Fibroblast of mammary gland (primary cell): Measurements from ENCODE around the gene XPO4.

Source experiments
- DNase-seq: peaks from one replicate; pipeline ENCODE4 v3.0.0-alpha.2; 2010; ENCODE audit warnings: low read depth
- H3K4me3 ChIP-seq: 2 replicates; pipeline ENCODE4 v1.5.1; 2011; ENCODE audit warnings: low read depth, mild to moderate bottlenecking, low read length, moderate library complexity; ENCODE audit not compliant: control insufficient read depth
- TF ChIP-seq, protein P1 (sequence below): conservative IDR thresholded peaks from 2 replicates; pipeline ENCODE4 v1.5.1; 2011; ENCODE audit warnings: low read depth, low read length, inconsistent platforms; ENCODE audit not compliant: control insufficient read depth, insufficient read depth

Gene XPO4

DNA sequence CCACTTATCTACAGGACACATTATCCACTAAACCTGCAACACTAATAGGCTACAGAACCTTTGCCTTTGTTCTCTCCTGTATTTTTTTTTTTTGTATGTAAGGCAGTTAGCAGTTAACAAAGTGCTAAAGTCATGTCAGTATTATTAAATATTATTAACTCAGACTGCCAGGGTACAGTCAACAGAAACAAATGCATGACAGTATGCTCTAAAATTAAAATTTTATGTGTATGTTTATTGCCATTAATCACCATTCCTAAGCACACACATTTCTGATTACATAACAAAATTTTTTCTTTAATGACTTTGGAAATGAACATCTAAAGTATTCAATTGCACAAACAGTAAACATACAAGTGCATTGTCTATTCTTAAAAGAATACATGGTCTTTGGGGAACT lies 41.7 kb downstream of the XPO4 start:
- no peak for DNase-seq
- TF ChIP-seq, protein P1, sequence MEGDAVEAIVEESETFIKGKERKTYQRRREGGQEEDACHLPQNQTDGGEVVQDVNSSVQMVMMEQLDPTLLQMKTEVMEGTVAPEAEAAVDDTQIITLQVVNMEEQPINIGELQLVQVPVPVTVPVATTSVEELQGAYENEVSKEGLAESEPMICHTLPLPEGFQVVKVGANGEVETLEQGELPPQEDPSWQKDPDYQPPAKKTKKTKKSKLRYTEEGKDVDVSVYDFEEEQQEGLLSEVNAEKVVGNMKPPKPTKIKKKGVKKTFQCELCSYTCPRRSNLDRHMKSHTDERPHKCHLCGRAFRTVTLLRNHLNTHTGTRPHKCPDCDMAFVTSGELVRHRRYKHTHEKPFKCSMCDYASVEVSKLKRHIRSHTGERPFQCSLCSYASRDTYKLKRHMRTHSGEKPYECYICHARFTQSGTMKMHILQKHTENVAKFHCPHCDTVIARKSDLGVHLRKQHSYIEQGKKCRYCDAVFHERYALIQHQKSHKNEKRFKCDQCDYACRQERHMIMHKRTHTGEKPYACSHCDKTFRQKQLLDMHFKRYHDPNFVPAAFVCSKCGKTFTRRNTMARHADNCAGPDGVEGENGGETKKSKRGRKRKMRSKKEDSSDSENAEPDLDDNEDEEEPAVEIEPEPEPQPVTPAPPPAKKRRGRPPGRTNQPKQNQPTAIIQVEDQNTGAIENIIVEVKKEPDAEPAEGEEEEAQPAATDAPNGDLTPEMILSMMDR, result no peak

DNA sequence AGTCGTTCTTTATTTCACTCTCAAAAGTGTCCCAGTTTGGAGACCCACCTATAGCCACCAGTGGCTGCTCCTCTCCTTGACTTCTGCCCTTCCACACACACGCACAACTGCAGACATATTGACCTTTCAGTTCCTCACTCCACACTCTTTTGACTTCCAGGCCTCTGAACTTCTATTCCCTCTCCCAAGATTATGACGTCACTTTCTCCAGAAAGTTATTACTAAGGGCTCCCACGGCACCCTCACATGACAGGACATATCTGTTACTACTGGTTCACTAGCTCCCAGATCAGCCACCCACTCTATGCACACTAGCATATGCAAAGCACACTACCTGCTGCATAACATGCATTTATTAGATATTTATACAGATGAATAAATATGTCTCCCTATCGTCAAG lies 45.9 kb downstream of the XPO4 start:
- H3K4me3 ChIP-seq, result no peak overlapping the region
- no peak for DNase-seq
- TF ChIP-seq, protein P1, result no peak

More for the DNA sequence above, 41.7 kb downstream of the XPO4 start:
- H3K4me3 ChIP-seq, result no peak overlapping the region

DNA sequence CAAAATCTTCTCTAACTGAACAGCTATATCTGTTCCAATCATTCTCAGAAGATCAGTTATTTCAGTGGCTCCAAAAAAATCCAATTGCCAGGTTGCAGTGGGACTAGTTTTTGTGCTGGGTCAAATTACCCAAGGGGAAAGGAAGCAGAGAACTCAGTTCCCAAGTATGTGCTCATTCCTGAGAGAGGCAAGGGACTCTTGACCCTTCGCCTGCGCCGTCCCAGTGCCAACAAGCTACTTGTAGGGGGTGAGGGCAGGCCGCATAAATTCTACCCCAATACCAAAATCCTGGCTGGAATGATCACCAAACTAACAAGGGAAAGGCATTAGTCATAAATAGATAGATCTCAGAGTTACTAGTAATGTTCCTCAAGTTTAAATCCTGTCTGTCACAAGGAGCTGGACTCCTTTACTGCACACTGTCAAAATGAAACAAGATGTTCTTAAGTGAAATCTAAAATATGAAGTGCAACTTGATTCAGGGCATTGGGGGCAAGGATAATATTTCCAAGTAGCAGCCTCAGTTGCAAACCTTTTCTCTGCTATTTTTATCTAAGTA lies 50.6 kb downstream of the XPO4 start:
- TF ChIP-seq, protein P1, result no peak
- no peak for DNase-seq
- H3K4me3 ChIP-seq, result no peak overlapping the region

DNA sequence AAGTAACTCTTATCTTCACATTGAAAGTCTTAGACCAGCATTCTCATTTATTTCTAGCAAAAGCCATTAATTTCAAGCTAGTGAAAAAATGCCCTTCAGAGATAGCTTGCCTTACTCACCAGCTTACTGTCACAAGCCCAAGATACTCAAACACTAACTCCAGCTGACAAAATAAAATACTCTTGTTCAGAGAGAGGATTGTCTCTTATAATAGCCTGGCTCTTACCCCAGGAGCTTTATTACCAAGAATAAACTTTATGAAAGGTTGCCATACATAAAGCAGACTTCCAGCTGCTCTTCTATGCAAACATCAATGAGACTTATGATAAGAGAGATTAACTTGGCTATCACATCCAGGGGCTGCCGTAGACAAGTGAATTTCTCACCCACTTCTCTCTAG lies 53.6 kb downstream of the XPO4 start:
- H3K4me3 ChIP-seq, result no peak overlapping the region
- no peak for DNase-seq
- TF ChIP-seq, protein P1, result no peak

DNA sequence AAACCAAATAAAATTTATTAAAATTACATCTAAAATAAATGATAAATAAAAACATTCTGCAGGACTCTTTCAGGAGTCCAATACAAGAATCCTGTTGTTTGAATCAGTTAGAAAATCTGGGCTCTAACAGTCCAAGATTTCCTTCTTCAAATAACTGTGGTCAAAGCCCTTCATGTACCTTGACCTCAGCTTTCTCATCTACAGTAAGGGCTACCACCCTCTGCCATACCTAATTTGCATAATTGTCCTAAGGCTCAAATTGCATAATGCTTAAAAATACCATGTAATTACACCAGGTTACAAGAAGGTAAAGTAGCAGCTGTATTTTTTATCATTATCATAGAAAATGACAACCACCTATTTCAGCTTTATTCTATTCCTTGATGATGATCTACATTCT lies 54.3 kb downstream of the XPO4 start:
- no peak overlapping the region for H3K4me3 ChIP-seq
- TF ChIP-seq, protein P1, result no peak
- no peak for DNase-seq

DNA sequence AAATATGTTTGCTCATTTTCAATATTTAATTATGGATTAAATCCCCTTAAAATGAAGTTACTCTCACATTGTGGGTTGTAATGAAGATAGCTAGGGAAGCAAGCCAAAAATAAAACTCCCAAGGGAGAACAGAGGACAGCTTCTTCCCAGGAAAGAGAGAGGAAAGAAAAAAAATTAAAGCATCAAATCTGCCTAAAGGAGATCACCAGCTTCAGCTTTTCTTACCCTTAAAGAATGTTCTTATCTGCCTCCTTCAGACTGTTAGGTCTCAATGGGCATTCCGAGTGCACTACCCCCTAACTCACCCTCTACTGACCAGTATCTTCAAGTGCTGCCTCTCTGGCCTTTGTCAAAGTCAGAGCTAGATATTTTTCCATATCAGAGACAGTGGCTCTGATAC lies 55.2 kb downstream of the XPO4 start:
- no peak overlapping the region for H3K4me3 ChIP-seq
- peak; percentile 42 for DNase-seq
- TF ChIP-seq, protein P1, result no peak

DNA sequence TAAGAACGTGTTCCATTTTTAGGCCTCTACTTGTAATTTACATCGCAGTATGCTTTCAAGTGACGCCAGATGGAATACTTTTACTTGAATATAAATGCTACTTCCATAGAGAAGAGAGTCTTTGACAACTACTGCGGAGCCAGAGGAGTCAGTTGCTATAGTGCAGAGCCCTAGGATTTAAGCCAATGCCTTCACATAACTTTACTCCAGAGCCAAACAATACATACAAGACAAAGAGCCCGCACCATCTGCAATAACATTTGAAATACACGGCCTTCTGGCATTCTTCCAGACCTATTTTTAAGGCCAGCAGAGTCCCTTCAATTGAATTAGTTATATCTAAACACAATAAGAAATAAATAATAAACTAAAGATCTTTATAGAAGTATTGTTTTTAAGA lies 59.4 kb downstream of the XPO4 start:
- DNase-seq, result no peak
- no peak overlapping the region for H3K4me3 ChIP-seq
- TF ChIP-seq, protein P1, result no peak
